Coronary artery (tissue), 2 donors: ENCODE data around the gene IPPK.

Source experiments
- DNase-seq: peaks from one replicate; pipeline ENCODE4 v3.0.0-alpha.2; 2017; ENCODE audit warnings: low spot score
- H3K27ac ChIP-seq, 2 donors: fragments of 200-600 bp; sonication (generic); one replicate each; pipeline ENCODE4 v1.5.1; 2016 to 2019
- H3K4me3 ChIP-seq: fragments of 200-600 bp; sonication (generic); 2 replicates; pipeline ENCODE4 v1.5.1; 2016; ENCODE audit warnings: mild to moderate bottlenecking, moderate library complexity
- TF ChIP-seq, protein P1 (sequence below): fragments of 200-600 bp; sonication (generic); IDR thresholded peaks from one replicate; pipeline ENCODE4 v1.5.1; 2019; ENCODE audit warnings: antibody characterized with exemption

IPPK gene

DNA sequence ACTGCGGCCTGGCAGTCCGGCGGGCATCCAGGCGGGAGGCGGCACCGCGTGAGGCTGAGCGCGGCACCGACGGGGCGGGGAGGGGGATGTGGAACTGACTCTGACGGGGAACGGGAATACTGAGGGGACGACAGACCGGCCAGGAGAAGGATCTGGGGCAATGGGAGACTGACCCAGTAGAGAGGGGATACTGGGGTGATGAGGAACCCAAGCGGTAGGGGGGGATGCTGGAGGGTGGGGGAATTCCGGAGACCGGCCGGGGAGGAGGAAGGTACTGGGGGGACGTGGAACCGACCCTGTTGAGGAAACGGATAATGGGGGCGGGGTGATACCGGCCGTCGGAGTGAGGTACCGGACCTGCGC is 423 bp downstream of the IPPK start:
- peak overlapping the region; percentile 100 for H3K4me3 ChIP-seq
- TF ChIP-seq, protein P1, sequence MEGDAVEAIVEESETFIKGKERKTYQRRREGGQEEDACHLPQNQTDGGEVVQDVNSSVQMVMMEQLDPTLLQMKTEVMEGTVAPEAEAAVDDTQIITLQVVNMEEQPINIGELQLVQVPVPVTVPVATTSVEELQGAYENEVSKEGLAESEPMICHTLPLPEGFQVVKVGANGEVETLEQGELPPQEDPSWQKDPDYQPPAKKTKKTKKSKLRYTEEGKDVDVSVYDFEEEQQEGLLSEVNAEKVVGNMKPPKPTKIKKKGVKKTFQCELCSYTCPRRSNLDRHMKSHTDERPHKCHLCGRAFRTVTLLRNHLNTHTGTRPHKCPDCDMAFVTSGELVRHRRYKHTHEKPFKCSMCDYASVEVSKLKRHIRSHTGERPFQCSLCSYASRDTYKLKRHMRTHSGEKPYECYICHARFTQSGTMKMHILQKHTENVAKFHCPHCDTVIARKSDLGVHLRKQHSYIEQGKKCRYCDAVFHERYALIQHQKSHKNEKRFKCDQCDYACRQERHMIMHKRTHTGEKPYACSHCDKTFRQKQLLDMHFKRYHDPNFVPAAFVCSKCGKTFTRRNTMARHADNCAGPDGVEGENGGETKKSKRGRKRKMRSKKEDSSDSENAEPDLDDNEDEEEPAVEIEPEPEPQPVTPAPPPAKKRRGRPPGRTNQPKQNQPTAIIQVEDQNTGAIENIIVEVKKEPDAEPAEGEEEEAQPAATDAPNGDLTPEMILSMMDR: no peak
- H3K27ac ChIP-seq: peak overlapping the region; percentile 11 to 92
- DNase-seq: no peak

GRCh38 chr9:92668746-92669526 is 995 bp downstream of the IPPK start:
- peak overlapping the region; percentile 11 to 92 for H3K27ac ChIP-seq
- DNase-seq: peak; percentile 67
- peak overlapping the region; percentile 100 for H3K4me3 ChIP-seq
- TF ChIP-seq, protein P1: no peak

GRCh38 chr9:92666912-92667532 is 2.9 kb downstream of the IPPK start:
- no peak overlapping the region for H3K4me3 ChIP-seq
- no peak overlapping the region for H3K27ac ChIP-seq
- DNase-seq: peak; percentile 40
- TF ChIP-seq, protein P1: no peak

DNA sequence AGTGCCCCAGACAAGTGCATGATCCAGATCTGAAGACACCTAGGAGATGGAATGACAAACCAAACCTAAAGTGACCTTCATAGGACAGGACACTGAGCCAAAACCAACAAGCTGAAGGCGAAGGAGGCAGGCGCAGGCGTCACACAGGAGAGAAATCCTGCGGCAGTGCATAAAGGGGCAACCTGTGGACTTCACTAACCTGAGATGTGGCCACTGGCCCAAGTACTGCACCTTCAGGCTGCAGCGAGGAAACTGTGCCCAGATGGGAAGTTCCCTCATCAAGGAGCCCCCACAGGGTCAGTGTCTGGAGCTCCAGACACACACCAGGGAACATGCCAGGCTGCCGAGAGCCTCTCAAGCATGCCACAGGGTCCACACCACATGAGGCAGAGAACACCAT is 3.7 kb downstream of the IPPK start:
- TF ChIP-seq, protein P1: no peak
- Histone ChIP-seq H3K4me3 (no peak overlapping the region), H3K27ac (no peak overlapping the region)
- no peak for DNase-seq

- no peak for DNase-seq
- TF ChIP-seq, protein P1: no peak
- H3K4me3 ChIP-seq: no peak overlapping the region
- no peak overlapping the region for H3K27ac ChIP-seq
Measured at GRCh38 chr9:92665836-92666235, 4.1 kb downstream of the IPPK start.

- no peak for DNase-seq
- TF ChIP-seq, protein P1: no peak
- Histone ChIP-seq H3K4me3 (no peak overlapping the region), H3K27ac (no peak overlapping the region)
Measured at GRCh38 chr9:92664394-92665152, 5.4 kb downstream of the IPPK start.
